HG03045 (cell line): ENCODE results near the gene SLC12A3.
"Not testable (repeated sequence)": the region's sequence is repeated elsewhere in the genome, so short reads cannot be mapped to it uniquely, and the experiment has no call there.

Source experiments
- ATAC-seq: cut with Tn5 transposase; IDR thresholded peaks from one replicate; pipeline ENCODE4 v1.9.1; 2021; ENCODE audit warnings: mild to moderate bottlenecking, moderate library complexity; ENCODE audit not compliant: unreplicated experiment

Gene SLC12A3

GRCh38 chr16:56916571-56917403 lies 51.8 kb downstream of the SLC12A3 start:
- ATAC-seq: peak; percentile 66

GRCh38 chr16:56918467-56919012 lies 53.5 kb downstream of the SLC12A3 start:
- no peak for ATAC-seq

- ATAC-seq: no peak
These were observed 54.2 kb downstream of the SLC12A3 start for GRCh38 chr16:56919099-56919800.

- ATAC-seq: no peak
These were observed 56.6 kb downstream of the SLC12A3 start for GRCh38 chr16:56921571-56921970.

GRCh38 chr16:56923481-56924091 lies 58.6 kb downstream of the SLC12A3 start:
- no peak for ATAC-seq

- no peak for ATAC-seq
These were observed 62.5 kb downstream of the SLC12A3 start for GRCh38 chr16:56927471-56927870.

GRCh38 chr16:56929639-56930038 lies 64.6 kb downstream of the SLC12A3 start:
- no peak for ATAC-seq

- ATAC-seq: no peak
These were observed 65.7 kb downstream of the SLC12A3 start for GRCh38 chr16:56930486-56931270.

- peak; percentile 39 for ATAC-seq
These were observed 66.4 kb downstream of the SLC12A3 start for GRCh38 chr16:56931271-56931891.

- ATAC-seq: peak; percentile 83
These were observed 67.1 kb downstream of the SLC12A3 start, which contains the start of gene HERPUD1 for GRCh38 chr16:56931892-56932720. TSS of gene HERPUD1 (plus strand) at chr16:56932142. CDS start at chr16:56932245, 103 bp downstream.

GRCh38 chr16:56932721-56933619 lies 68.0 kb downstream of the SLC12A3 start:
- peak; percentile 10 for ATAC-seq

GRCh38 chr16:56933828-56934598 lies 69.0 kb downstream of the SLC12A3 start:
- ATAC-seq: no peak

- ATAC-seq: not testable (repeated sequence)
These were observed 69.7 kb downstream of the SLC12A3 start for GRCh38 chr16:56934599-56935145.

- no peak for ATAC-seq
These were observed 70.2 kb downstream of the SLC12A3 start for GRCh38 chr16:56935201-56935600.

GRCh38 chr16:56936491-56936890 lies 71.5 kb downstream of the SLC12A3 start:
- no peak for ATAC-seq

- no peak for ATAC-seq
These were observed 71.9 kb downstream of the SLC12A3 start for GRCh38 chr16:56936950-56937349.
